GM12892 (cell line): ENCODE data around the gene PPP1R16B.

Source experiments
- POLR2A ChIP-seq: IDR thresholded peaks from 2 replicates; pipeline ENCODE4 v1.6.1; 2011; ENCODE audit warnings: low read depth, low read length, control low read depth
- POLR2AphosphoS5 ChIP-seq: IDR thresholded peaks from 2 replicates; pipeline ENCODE4 v1.6.1; 2011; ENCODE audit warnings: low read depth, low read length, control low read depth
- TAF1 ChIP-seq: IDR thresholded peaks from 2 replicates; pipeline ENCODE4 v1.6.1; 2011; ENCODE audit warnings: low read depth, mild to moderate bottlenecking, control low read depth, low read length, borderline replicate concordance

- TF ChIP-seq TAF1 (no peak), POLR2A (peak; percentile 28; the same call in 1 of the 2 replicates), POLR2AphosphoS5 (no peak; the same call in 1 of the 2 replicates)
These were observed 86.8 kb downstream of the PPP1R16B start for GRCh38 chr20:38892091-38892981.
